GM19193 (cell line): ENCODE results near the gene TMEM222.

ENCODE experiments used
- POLR2A ChIP-seq: IDR thresholded peaks from 4 replicates; pipeline ENCODE4 v1.6.1; 2011; ENCODE audit not compliant: insufficient read depth, insufficient read length; ENCODE audit errors: extremely low read depth

The TMEM222 gene

GRCh38 chr1:27346991-27347624 is 25.1 kb downstream of the TMEM222 start:
- TF ChIP-seq POLR2A: no peak

GRCh38 chr1:27348861-27349783 is 27.2 kb downstream of the TMEM222 start:
- no peak for TF ChIP-seq POLR2A

- no peak for TF ChIP-seq POLR2A
Measured at GRCh38 chr1:27349784-27350662, 28.1 kb downstream of the TMEM222 start.

- TF ChIP-seq POLR2A: no peak
Measured at GRCh38 chr1:27350663-27351540, 28.9 kb downstream of the TMEM222 start.

GRCh38 chr1:27351541-27352107 is 29.7 kb downstream of the TMEM222 start:
- TF ChIP-seq POLR2A: no peak

- TF ChIP-seq POLR2A: no peak
Measured at GRCh38 chr1:27353166-27353565, 31.2 kb downstream of the TMEM222 start.

- no peak for TF ChIP-seq POLR2A
Measured at GRCh38 chr1:27353629-27354028, 31.7 kb downstream of the TMEM222 start.

GRCh38 chr1:27355683-27356082 is 33.7 kb downstream of the TMEM222 start:
- TF ChIP-seq POLR2A: no peak

- no peak for TF ChIP-seq POLR2A
Measured at GRCh38 chr1:27356277-27356618, 34.3 kb downstream of the TMEM222 start.

- no peak for TF ChIP-seq POLR2A
Measured at GRCh38 chr1:27356619-27357280, 34.8 kb downstream of the TMEM222 start.

- no peak for TF ChIP-seq POLR2A
Measured at GRCh38 chr1:27357281-27358037, 35.5 kb downstream of the TMEM222 start.

GRCh38 chr1:27358038-27358927 is 36.3 kb downstream of the TMEM222 start:
- TF ChIP-seq POLR2A: no peak
